ENCODE data around the gene TPTE2.
"Not testable (repeated sequence)": the region's sequence is repeated elsewhere in the genome, so short reads cannot be mapped to it uniquely, and the experiment has no call there.

Gene TPTE2

DNA sequence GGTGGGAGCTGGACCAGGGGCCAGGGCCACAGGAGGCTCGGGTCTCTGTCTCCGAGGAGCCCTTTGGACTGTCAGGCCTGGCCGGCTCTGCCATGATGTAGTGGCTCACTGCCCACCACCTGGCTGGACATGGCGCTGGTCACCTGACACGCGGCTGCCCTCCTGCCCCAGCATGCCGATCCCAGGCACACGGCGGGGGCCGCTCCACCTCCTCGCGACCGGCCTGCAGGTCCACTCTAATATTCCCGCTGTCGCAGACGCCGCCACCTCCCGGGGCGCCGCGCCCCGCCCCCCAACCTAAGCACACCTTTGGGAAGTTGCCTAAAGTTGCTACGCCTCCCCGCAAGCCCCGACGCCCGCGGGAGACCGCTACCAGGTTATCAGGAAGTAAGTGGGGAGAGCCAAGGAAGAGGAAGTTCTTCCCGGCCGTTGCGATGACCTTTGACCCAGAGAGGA lies at the start of gene TPTE2:
Gene TPTE2 (minus strand): TSS at position 406 of the 456 bp plus-strand sequence. CDS start 58,298 bp downstream, outside the sequence.
- not testable (repeated sequence) for DNase-seq

DNA sequence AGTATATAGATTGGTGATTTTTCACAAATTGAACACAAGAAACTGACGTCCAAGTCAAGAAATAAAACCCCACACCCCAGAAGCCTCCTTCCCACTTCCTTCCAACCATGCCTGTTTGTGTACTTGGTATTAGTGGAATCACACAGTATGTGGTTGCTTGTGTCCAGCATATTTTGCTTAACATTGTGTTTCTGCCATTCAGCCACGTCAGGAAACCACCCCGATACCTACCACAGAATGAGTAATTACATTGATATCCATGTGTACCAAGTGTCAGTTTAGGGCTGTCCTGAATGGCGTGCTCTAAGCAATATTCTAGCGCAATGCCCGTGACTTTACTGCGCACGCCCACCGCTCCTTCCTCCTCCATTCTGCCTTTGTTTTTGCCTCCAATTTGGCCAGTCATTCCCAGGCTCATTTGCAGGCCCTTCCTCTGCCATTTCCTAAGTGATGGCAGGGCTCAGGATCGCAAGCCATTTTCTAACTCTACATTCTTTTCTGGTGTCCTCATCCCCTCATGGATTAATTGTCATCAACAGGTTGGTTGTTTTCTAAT lies 46.3 kb upstream of the TPTE2 start:
- DNase-seq, result no peak

DNA sequence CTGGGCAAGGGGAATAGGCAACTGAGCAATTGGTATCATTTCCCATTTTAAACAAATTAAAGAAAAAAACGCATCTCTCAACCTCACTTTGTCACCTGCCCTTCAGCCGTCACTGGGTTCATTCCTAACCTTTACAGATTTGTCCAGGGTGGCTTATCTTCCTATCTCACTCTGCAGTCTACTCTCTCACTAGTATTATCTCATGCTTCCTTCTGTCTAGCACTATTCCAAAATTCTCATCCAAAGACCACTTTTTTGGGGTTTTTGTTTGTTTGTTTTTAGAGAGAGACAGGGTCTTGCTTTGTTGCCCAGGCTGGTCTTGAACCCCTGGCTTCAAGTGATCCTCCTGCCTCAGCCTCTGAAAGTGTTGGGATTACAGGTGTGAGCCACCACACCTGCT lies 45.4 kb upstream of the TPTE2 start:
- no peak for DNase-seq

- DNase-seq, result no peak
These were observed 44.8 kb upstream of the TPTE2 start for GRCh38 chr13:19606152-19606551.

- DNase-seq, result no peak
These were observed 44.0 kb upstream of the TPTE2 start for GRCh38 chr13:19605161-19605955.

GRCh38 chr13:19604306-19604705 lies 43.0 kb upstream of the TPTE2 start:
- DNase-seq, result no peak

DNA sequence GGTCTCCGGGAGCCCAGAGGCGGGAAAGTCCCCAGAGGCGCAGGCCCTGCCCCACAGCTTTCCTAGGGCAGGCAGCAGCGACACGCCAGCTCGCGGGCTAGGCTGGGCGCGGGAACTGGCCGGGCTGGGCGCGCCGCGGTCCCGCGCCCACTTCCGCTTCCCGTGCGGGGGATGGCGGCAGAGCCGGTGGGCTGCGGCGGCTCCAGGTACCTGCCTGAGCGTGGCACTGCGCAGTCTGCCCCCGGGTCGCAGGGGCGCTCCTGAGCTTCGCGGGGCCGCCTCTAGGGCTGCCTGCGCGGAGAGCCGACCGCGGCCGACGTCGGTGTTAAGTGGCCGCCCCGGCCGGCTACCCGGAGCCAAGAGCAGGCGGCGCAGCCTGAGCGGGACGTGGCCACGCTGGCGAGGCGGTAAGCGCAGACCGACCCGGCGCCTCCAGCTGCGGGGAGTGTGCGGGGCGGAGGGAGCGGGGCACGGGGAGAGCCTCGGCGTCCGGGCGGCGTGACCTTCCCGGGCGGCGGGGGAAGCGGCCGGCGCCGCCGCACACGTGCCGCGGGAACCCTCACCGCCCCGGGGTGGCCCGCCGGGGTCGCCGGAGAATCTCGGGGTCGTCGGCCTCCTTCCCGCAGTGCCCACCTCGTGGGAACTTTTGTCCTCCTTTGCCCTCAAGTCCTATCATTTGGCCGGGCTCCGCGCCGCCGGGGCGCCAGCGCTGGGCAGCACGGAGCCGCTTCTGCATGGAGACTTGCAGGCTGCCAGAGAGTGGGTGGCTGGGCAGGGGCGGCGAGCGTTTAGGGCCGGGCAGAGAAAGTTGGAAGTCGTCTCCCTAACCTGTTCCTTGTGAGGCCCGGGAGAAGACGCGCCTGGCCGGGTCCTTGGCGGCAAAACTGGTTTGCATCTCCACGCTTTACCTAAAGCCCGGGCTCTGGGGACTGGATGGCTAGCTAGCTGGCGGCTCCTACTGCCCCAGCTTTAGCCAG lies 40.7 kb upstream of the TPTE2 start:
- no peak for DNase-seq

GRCh38 chr13:19597523-19597922 lies 36.2 kb upstream of the TPTE2 start:
- DNase-seq, result no peak

- no peak for DNase-seq
These were observed 35.6 kb upstream of the TPTE2 start for GRCh38 chr13:19596960-19597361.

- no peak for DNase-seq
These were observed 34.8 kb upstream of the TPTE2 start for GRCh38 chr13:19596086-19596485.

DNA sequence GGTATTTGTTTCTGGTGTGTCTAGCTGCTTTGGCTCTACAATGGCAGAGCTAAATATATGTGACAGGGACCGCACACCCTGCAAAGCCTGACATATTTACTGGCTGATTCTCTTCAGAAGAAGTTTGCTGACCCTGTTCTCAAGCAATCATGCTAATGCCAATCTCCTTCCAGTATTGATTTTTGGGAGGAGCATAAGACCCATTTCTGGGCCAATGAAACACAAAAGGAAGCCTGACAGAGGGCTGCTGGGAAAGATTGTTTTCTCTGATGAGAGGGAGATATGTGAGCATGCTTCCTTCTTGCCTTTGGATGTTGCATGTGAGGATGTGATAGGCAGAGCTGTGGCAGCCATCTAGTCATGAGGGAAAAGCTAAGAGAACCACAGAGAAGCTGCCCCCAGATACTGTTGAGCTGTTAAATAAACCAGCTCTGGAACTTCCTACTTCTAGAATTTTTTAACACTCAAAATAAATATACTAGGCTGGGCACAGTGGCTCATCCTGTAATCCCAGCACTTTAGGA lies 31.4 kb upstream of the TPTE2 start:
- no peak for DNase-seq

- no peak for DNase-seq
These were observed 30.5 kb upstream of the TPTE2 start for GRCh38 chr13:19591864-19592263.

- DNase-seq, result no peak
These were observed 29.1 kb upstream of the TPTE2 start for GRCh38 chr13:19590423-19590822.

DNA sequence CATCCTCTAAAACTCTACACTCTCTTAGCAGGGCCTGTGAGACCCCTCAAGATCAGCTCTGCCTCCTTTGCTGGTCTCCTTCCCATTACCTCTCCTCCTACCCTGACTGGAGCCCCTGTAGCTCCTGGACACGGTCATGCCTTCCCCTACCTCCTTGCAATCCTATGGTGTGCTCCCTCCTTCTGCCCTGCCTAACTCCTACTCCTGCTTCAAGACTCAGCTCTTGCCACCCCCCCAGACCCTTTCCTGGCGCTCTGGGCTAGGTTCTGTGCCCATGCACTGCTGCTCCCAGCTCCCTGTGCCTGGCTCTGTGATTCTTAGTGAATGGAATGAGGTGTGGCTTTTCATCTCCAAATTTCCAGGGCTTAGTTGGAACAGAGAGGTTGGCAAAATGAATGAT lies 28.0 kb upstream of the TPTE2 start:
- DNase-seq, result no peak

- DNase-seq, result peak; percentile 58
These were observed 26.4 kb upstream of the TPTE2 start for GRCh38 chr13:19587635-19588300.

DNA sequence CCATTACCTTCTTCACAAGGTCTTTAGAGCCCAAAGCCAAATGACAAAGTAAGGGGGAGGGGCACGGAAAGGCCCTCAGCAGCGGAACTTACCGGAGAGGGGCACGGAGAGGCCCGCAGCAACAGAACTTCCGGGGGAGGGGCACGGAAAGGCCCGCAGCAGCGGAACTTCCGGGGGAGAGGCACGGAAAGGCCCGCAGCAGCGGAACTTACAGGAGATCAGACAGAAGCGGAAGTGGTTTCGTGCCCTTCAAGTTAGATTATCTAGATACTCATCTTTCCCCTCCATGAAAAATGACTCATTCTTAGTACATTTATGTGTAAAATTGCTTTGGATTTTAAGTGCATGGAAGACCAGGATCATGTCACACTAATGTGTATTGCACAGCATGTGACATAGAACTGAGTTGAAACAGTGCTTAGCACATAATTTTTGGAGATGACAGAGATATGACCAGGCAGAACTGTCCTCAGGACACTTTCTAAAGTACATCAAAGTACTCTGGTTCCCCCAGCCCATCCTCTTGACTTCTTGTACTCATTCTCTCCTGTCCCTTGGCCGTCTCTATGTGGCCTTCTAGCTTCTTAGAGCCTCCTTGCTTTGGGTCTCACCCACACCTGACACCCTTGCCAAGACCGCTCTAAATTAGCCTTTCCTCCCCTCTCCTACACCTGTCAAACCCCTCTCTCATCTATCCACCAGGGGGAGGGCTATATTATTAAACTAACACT lies 25.7 kb upstream of the TPTE2 start:
- DNase-seq, result no peak

GRCh38 chr13:19581675-19582074 lies 20.3 kb upstream of the TPTE2 start:
- DNase-seq, result no peak

DNA sequence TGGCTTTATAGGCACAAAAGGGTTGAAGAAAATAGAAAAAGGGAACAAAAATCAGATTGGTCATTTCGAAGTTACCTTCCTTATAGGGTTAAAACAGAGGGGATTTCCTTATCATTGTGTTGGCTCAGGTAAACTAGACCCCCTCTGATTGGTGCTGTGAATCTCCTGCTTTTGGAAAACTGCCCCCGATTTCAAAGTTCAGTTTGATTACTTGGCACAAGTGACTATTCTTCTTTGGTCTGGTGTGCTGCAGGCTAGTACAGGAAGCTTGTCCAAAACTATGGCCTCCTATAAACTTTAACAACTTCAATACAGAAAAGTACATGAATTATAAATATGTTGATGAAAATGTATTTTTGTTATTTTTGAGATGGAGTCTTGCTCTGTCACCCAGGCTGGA lies 13.9 kb upstream of the TPTE2 start:
- no peak for DNase-seq

- no peak for DNase-seq
These were observed 11.9 kb upstream of the TPTE2 start for GRCh38 chr13:19573120-19573716.

DNA sequence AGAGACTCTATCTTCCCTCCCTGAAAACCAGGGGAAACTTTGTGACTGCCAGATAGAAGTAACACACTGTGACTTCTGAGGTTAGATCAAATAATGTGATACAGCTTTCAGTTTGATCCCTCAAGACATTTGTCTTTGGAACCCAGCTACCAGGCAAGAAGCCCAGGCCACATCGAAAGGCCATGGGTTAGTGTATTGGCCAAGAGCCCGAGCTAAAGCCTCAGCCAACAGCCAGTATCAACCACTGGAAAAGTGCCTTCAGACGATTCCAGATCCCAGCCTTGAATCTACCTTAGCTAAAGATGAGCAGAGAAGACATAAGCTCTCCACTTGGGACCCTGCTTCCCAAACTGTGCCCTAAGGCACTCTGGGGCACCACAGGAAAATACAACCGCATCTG lies 10.9 kb upstream of the TPTE2 start:
- no peak for DNase-seq

DNA sequence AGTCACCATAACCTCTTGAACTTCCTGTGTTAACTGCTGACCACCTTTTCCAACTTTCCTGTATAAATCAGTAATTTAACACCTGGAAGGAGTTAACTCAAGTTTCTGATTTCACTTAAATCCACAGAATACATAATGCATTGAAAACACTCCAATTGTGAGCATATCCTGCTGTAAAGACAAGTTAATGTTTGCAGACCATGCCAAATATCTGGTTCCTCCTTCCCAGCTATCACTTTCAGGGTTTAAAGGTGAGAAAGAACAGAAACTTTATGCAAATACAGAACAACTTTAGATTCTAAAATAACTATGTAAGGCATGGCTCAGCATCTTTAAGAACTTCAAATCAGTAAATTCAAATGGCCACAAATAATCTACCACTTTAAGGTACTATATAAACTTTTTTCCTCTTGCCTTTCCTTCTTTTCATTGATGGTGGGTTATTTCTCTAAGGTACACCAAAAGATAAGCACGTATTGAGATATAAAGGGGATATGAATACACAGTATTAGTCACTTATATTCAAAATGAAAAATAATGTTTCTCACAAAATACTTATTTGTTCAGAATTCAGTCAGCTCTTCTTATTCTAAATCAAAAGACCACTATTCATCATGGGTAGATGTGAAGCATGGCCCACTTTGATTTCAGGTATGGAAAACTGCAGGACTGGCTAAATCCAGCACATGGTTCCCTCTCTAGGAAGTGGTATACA lies 6.6 kb upstream of the TPTE2 start:
- DNase-seq, result no peak
